ENCODE results near the gene LY9. TPM values are rescaled to one million over a fixed set of nuclear protein-coding genes. Genes with fewer than 3 reads are reported as not detected.

LY9 gene
- total RNA-seq, 4 donors from 2014 or later: 0.23 to 1.6 (median 0.84) TPM

- no peak for DNase-seq (ENCODE audit: low spot score in 2 of 2)
- H3K4me3 ChIP-seq (ENCODE audit: low read depth, poor library complexity, severe bottlenecking): no peak overlapping the region
- intact Hi-C loops (cut with DNase I; ENCODE audit: low total_unique reads): no loop called here
- 78 to 80% methylated on average over 3 of the region's 3 CpGs for WGBS, 2 donors
- TF ChIP-seq CTCF (IDR thresholded peaks at IDR 0.05) (no peak), POLR2A (IDR thresholded peaks at IDR 0.05) (no peak)
Measured at GRCh38 chr1:160763993-160764392, 32.0 kb upstream of the LY9 start.

DNA sequence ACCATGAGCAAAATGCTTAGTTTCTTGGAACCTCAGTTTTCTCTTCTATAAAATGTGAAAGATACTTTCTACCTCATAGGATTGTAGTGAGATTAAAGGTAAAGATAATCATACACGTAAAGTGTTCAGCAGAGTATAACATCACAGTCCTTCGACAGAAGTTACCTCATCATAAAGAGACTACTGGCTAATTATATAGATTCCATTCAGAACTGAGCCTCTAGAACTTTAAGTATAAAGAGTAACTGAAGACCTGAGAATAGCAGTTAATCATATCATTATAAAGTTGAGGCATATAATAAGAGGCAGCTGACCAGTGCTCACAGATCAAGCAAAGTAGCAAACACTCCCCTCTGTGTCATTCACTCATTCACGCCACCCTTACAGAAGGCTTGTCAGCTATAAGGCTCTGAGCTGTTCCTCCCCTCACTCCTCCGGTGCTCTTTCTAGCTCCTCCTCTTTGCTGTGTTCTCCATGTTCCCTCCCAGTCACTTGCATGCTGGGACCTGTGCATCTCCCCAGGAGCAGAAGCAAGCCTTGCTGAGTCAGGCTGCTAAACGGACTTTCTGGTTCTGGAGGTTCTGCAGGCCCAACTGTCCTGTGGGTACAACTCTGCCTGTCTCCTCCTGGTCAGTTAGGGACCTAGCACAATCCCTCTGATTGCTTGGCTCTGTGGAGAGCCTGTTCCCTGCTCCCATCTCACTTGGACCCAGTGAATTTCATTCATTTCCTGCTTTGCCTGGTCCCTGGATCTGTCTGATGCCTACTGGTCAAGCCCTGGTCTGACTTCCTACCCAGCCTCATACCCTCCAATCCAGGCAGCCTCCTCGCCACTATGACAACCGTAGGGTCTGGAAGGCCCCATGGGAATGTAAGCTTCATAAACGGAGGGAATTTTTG lies 28.3 kb upstream of the LY9 start:
- DNase-seq (ENCODE audit: low spot score in 2 of 2): peak in 1 of 2 donors; percentile 51
- 39 to 47% methylated on average over 8 of the region's 8 CpGs for WGBS, 2 donors
- intact Hi-C loops (cut with DNase I; ENCODE audit: low total_unique reads): no loop called here
- TF ChIP-seq POLR2A (IDR thresholded peaks at IDR 0.05) (no peak), CTCF (IDR thresholded peaks at IDR 0.05) (no peak)
- no peak overlapping the region for H3K4me3 ChIP-seq (ENCODE audit: low read depth, poor library complexity, severe bottlenecking)

DNA sequence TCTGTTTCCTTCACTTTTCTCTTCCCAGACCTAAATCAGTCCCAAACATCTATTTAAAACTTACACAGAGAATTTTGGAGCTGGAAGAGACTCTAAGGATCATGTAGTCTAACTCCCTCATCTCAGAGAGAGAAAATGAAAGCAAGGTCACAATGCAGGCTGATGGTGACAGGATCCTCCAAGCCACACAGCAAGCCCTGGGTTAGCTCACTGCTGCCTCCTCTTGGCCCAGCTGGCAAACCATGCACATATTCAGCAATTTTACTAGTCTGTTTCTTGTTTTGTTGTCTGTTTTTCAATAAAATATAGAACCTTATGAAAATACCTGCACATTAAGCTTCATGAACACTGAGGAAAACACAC lies 27.7 kb upstream of the LY9 start:
- intact Hi-C loops (cut with DNase I; ENCODE audit: low total_unique reads): no loop called here
- H3K4me3 ChIP-seq (ENCODE audit: low read depth, poor library complexity, severe bottlenecking): no peak overlapping the region
- no peak for DNase-seq (ENCODE audit: low spot score in 2 of 2)
- TF ChIP-seq POLR2A (IDR thresholded peaks at IDR 0.05) (no peak), CTCF (IDR thresholded peaks at IDR 0.05) (no peak)

GRCh38 chr1:160772331-160772730 lies 23.6 kb upstream of the LY9 start:
- 80 to 87% methylated on average over 1 of the region's 1 CpG for WGBS, 2 donors
- no peak overlapping the region for H3K4me3 ChIP-seq (ENCODE audit: low read depth, poor library complexity, severe bottlenecking)
- no peak for TF ChIP-seq CTCF (IDR thresholded peaks at IDR 0.05)
- no peak for TF ChIP-seq POLR2A (IDR thresholded peaks at IDR 0.05)
- intact Hi-C loops (cut with DNase I; ENCODE audit: low total_unique reads): no loop called here
- no peak for DNase-seq (ENCODE audit: low spot score in 2 of 2)

- no peak for DNase-seq (ENCODE audit: low spot score in 2 of 2)
- H3K4me3 ChIP-seq (ENCODE audit: low read depth, poor library complexity, severe bottlenecking): no peak overlapping the region
- intact Hi-C loops (cut with DNase I; ENCODE audit: low total_unique reads): no loop called here
- no peak for TF ChIP-seq CTCF (IDR thresholded peaks at IDR 0.05)
- no peak for TF ChIP-seq POLR2A (IDR thresholded peaks at IDR 0.05)
- 77 to 78% methylated on average over 3 of the region's 3 CpGs for WGBS, 2 donors
Measured at GRCh38 chr1:160773093-160773492, 22.9 kb upstream of the LY9 start.

Measured in lower leg skin (tissue), 4 donors.